Endothelial cell of umbilical vein (primary cell): Measurements from ENCODE around the gene BOLA2B. TPM values are rescaled to one million over a fixed set of nuclear protein-coding genes. Genes with fewer than 3 reads are reported as not detected.

Source experiments
- BruUV-seq: library from RNA; stranded (reverse); fragments of 400-500 nt; replicated peaks from 2 replicates; lab custom pipeline; 2021; lab: Mats Ljungman, UMichigan
- CTCF ChIA-PET: fragments of 300-600, 350-600 bp; sonication (Branson Sonifier 250); formaldehyde crosslinking; loops from one replicate; lab custom pipeline; 2021; ENCODE audit warnings: antibody characterized with exemption, inconsistent platforms; lab: Charles Lee
- POLR2A ChIA-PET: fragments of 300-600, 350-600 bp; sonication (Branson Sonifier 250); formaldehyde crosslinking; loops from one replicate; lab custom pipeline; 2021; ENCODE audit warnings: antibody characterized with exemption, inconsistent platforms; lab: Charles Lee
- DNase-seq: peaks from one replicate; pipeline ENCODE4 v3.0.0-alpha.2; 2011; ENCODE audit warnings: low read depth, low spot score
- FAIRE-seq: peaks from 2 replicates; lab custom pipeline; 2011; peaks lifted over from hg19 to GRCh38; lab: Jason Lieb, UNC
- H2AFZ ChIP-seq: 2 replicates; pipeline ENCODE4 v1.6.0; 2012; ENCODE audit warnings: low read depth, low read length, control low read depth, inconsistent platforms
- H3K27ac ChIP-seq: 2 replicates; pipeline ENCODE4 v1.5.1; 2011; ENCODE audit warnings: low read depth, mild to moderate bottlenecking, control low read depth, low read length, moderate library complexity; ENCODE audit not compliant: insufficient read depth
- H3K27me3 ChIP-seq, 2 experiments: 2 replicates each; pipeline versions ENCODE4 v1.6.0 to v1.6.1; 2011; ENCODE audit warnings: low read length in 2 of 2, mixed read lengths in 1 of 2; ENCODE audit not compliant: control insufficient read depth in 2 of 2, insufficient read depth in 2 of 2
- H3K36me3 ChIP-seq, 2 experiments: 2 replicates in 1 of 2; 3 replicates in 1 of 2; pipeline ENCODE4 v1.5.1; 2011; ENCODE audit warnings: low read length in 2 of 2, mild to moderate bottlenecking in 1 of 2, moderate library complexity in 1 of 2; ENCODE audit not compliant: control insufficient read depth in 2 of 2, insufficient read depth in 2 of 2; ENCODE audit errors: extremely low read depth in 1 of 2
- H3K4me1 ChIP-seq: 3 replicates; pipeline ENCODE4 v1.5.1; 2011; ENCODE audit warnings: mild to moderate bottlenecking, low read length; ENCODE audit not compliant: control insufficient read depth, insufficient read depth; ENCODE audit errors: extremely low read depth
- H3K4me2 ChIP-seq: 2 replicates; pipeline ENCODE4 v1.6.1; 2011; ENCODE audit warnings: low read length, control low read depth, mixed read lengths; ENCODE audit not compliant: insufficient read depth
- H3K4me3 ChIP-seq, 3 experiments: fragments of 200-600 bp in 1 of 3; sonication (generic), shearing (Covaris generic) in 1 of 3; replicated peaks in 1 of 3; 2 replicates each; pipeline ENCODE4 v1.5.1; 2011 to 2016; ENCODE audit warnings: control low read depth in 3 of 3, low read length in 3 of 3, mild to moderate bottlenecking in 2 of 3, inconsistent platforms in 1 of 3, low read depth in 1 of 3, moderate library complexity in 1 of 3; ENCODE audit not compliant: insufficient read depth in 1 of 3
- H3K79me2 ChIP-seq: 2 replicates; pipeline ENCODE4 v1.6.0; 2012; ENCODE audit warnings: low read length, inconsistent platforms; ENCODE audit not compliant: control insufficient read depth, insufficient read depth
- H3K9ac ChIP-seq: replicated peaks from 2 replicates; pipeline ENCODE3; 2011; ENCODE audit warnings: low read length, control low read depth; ENCODE audit not compliant: insufficient read depth; ENCODE audit errors: extremely low read depth
- H3K9me1 ChIP-seq: replicated peaks from 3 replicates; pipeline ENCODE4 v1.6.0; 2011; ENCODE audit warnings: mild to moderate bottlenecking, low read length; ENCODE audit not compliant: control insufficient read depth, insufficient read depth; ENCODE audit errors: extremely low read depth
- H3K9me3 ChIP-seq: replicated peaks from 2 replicates; pipeline ENCODE4 v1.5.1; 2012; ENCODE audit warnings: low read length, inconsistent platforms; ENCODE audit not compliant: control insufficient read depth, insufficient read depth
- H4K20me1 ChIP-seq: replicated peaks from 2 replicates; pipeline ENCODE3; 2011; ENCODE audit warnings: mild to moderate bottlenecking, low read length; ENCODE audit not compliant: control insufficient read depth, insufficient read depth; ENCODE audit errors: extremely low read depth
- CTCF ChIP-seq, 2 donors: IDR thresholded peaks; 1 replicate in 1 of 2; 2 replicates in 1 of 2; pipeline ENCODE4 v1.5.1; 2011; ENCODE audit warnings: low read length in 2 of 2, mild to moderate bottlenecking in 2 of 2, moderate library complexity in 2 of 2, control low read depth in 1 of 2, inconsistent platforms in 1 of 2, low read depth in 1 of 2; ENCODE audit not compliant: insufficient read depth in 1 of 2; ENCODE audit errors: extremely low read depth in 1 of 2
- EZH2 ChIP-seq: IDR thresholded peaks from 2 replicates; pipeline ENCODE4 v1.6.1; 2012; ENCODE audit warnings: borderline replicate concordance, low read depth, mild to moderate bottlenecking, moderate library complexity, low read length, inconsistent platforms; ENCODE audit not compliant: severe bottlenecking
- FOS ChIP-seq: IDR thresholded peaks from 2 replicates; pipeline ENCODE4 v1.6.1; 2011; ENCODE audit warnings: mild to moderate bottlenecking, low read length, moderate library complexity, borderline replicate concordance; ENCODE audit not compliant: insufficient read depth
- GATA2 ChIP-seq: IDR thresholded peaks from 2 replicates; pipeline ENCODE4 v1.7.0; 2011; ENCODE audit warnings: low read depth, mild to moderate bottlenecking, moderate library complexity, mixed read lengths, low read length; ENCODE audit not compliant: insufficient read length, insufficient read depth
- MAX ChIP-seq: IDR thresholded peaks from 2 replicates; pipeline ENCODE4 v1.6.1; 2011; ENCODE audit not compliant: insufficient read depth, insufficient read length
- MYC ChIP-seq: IDR thresholded peaks from one replicate; pipeline ENCODE4 v1.6.1; 2011; ENCODE audit warnings: mild to moderate bottlenecking, low read depth, low read length
- POLR2A ChIP-seq: IDR thresholded peaks from 2 replicates; pipeline ENCODE4 v1.6.1; 2012; ENCODE audit warnings: low read depth, mild to moderate bottlenecking, control low read depth, low read length
- POLR2AphosphoS5 ChIP-seq: IDR thresholded peaks from 2 replicates; pipeline ENCODE4 v1.6.1; 2012; ENCODE audit warnings: low read depth, mild to moderate bottlenecking, control low read depth, low read length, moderate library complexity; ENCODE audit not compliant: insufficient read depth
- dilution Hi-C: fragments of 300-500 bp; cut with MboI; formaldehyde crosslinking; loops from one replicate; pipeline ENCODE4 v1.15.0; 2019; ENCODE audit warnings: low sequenced_read_pairs; ENCODE audit not compliant: extremely low pct_ligation_motif_present
- intact Hi-C: fragments of 100-400 bp; cut with micrococcal nuclease; formaldehyde crosslinking; loops from one replicate; pipeline ENCODE4 v1.10.0; 2022
- polyA plus RNA-seq, 4 experiments: library from polyadenylated mRNA; depleted of rRNA in 3 of 4; stranded (reverse) in 3 of 4; unstranded in 1 of 4; fragments of >200 nt; gene quantifications; 2 replicates each; pipeline versions ENCODE4 v1.2.1 to v1.2.3, GENCODE V29; 2011 to 2012; ENCODE audit warnings: missing spikeins in 1 of 4
- total RNA-seq: library from RNA; stranded (reverse); gene quantifications from 2 replicates; pipeline ENCODE4 v1.2.3, GENCODE V29; 2021

The BOLA2B gene
- total and polyA plus RNA-seq, 2 donors (not counting 3 experiments of a cell fraction or from before 2014, with no cell fraction given): 161 to 354 TPM

GRCh38 chr16:30152517-30152916 lies 40.9 kb downstream of the BOLA2B start:
- no peaks in the 10 kb centered on the region for H3K79me2 ChIP-seq
- H3K9me3 ChIP-seq: no peaks in the 10 kb centered on the region
- POLR2A ChIA-PET: no interaction called here
- H3K27ac ChIP-seq: no peak overlapping the region
- no peak overlapping the region for H3K4me3 ChIP-seq
- intact Hi-C loops: no loop called here
- no TSS peak for BruUV-seq
- H3K9me1 ChIP-seq: no peaks in the 10 kb centered on the region
- H3K36me3 ChIP-seq: no peaks in the 10 kb centered on the region
- no peak for TF ChIP-seq EZH2
- no peak for TF ChIP-seq POLR2AphosphoS5
- no peak for TF ChIP-seq FOS
- no peak for TF ChIP-seq CTCF (IDR thresholded peaks at IDR 0.05; ENCODE audit: extremely low read depth in 1 of 2, insufficient read depth in 1 of 2, low read depth in 1 of 2, low read length in 2 of 2)
- TF ChIP-seq POLR2A: no peak
- TF ChIP-seq MAX: no peak
- TF ChIP-seq MYC: no peak
- TF ChIP-seq GATA2: no peak
- no peak overlapping the region for H2AFZ ChIP-seq
- H3K4me2 ChIP-seq: no peak overlapping the region
- CTCF ChIA-PET: interaction anchor here (0.5 kb wide), 1 partner anchor 877 kb away, joined by 3 read pairs; no protein-coding TSS in a partner anchor
- dilution Hi-C loops: no loop called here
- no peaks in the 10 kb centered on the region for H4K20me1 ChIP-seq
- no peak for FAIRE-seq
- H3K27me3 ChIP-seq: no peaks in the 10 kb centered on the region
- no peak overlapping the region for H3K9ac ChIP-seq
- no peaks in the 10 kb centered on the region for H3K4me1 ChIP-seq
- DNase-seq: no peak
